Measurements from ENCODE around the gene SH3PXD2B. TPM values are rescaled to one million over a fixed set of nuclear protein-coding genes. Genes with fewer than 3 reads are reported as not detected.
A peak's percentile ranks its signal among the peaks of the same experiment; 100 is the strongest.

Gene SH3PXD2B
- total and polyA plus RNA-seq, 2 of the 4 experiments (the other 2 are of a cell fraction), result 8.2 to 14.4 TPM

GRCh38 chr5:172438319-172438668 lies 16.0 kb downstream of the SH3PXD2B start:
- Histone ChIP-seq H3K9me3 (ENCODE audit: control insufficient read depth, insufficient read depth, low read length) (no peaks in the 10 kb centered on the region), H3K4me3 (ENCODE audit: insufficient read depth, low read depth, low read length) (no peak overlapping the region), H2AFZ (replicated peaks; ENCODE audit: low read length, poor library complexity) (no peak overlapping the region), H3K18ac (ENCODE audit: low read depth, low read length) (no peak overlapping the region; the same call in 1 of the 2 replicates), H3K79me1 (ENCODE audit: low read depth in 1 of 2, low read length in 2 of 2) (peaks cover 24 to 84% of the 10 kb centered on the region in 2 experiments), H3K27me3 (ENCODE audit: control insufficient read depth, insufficient read depth, low read length) (no peaks in the 10 kb centered on the region), H2AK9ac (replicated peaks; ENCODE audit: low read depth, low read length, poor library complexity) (peak overlapping the region; percentile 10), H2BK120ac (ENCODE audit: low read depth, low read length) (no peak overlapping the region), H3K27ac (ENCODE audit: insufficient read depth, low read length) (no peak overlapping the region), H2BK20ac (ENCODE audit: low read depth, low read length) (no peak overlapping the region), H3K4me2 (ENCODE audit: low read depth, low read length) (no peak overlapping the region), H3K9me1 (ENCODE audit: insufficient read depth, low read length) (peaks cover 20% of the 10 kb centered on the region), H3K14ac (replicated peaks; ENCODE audit: low read depth, low read length) (no peak overlapping the region), H2BK5ac (ENCODE audit: low read depth, low read length, poor library complexity, severe bottlenecking) (no peak overlapping the region), H3K4me1 (ENCODE audit: control insufficient read depth, insufficient read depth, low read length) (peaks cover 23% of the 10 kb centered on the region), H3K9ac (ENCODE audit: low read depth, low read length) (no peak overlapping the region), H3K56ac (ENCODE audit: extremely low read depth, insufficient read depth, low read length) (no peak overlapping the region), H2AK5ac (ENCODE audit: low read depth, low read length) (0 out of 2 replicates have a peak overlapping the region, but pooled peaks have one; percentile 7), H3K36me3 (ENCODE audit: control insufficient read depth, insufficient read depth, low read length) (peaks cover 22% of the 10 kb centered on the region; the same call in 1 of the 2 replicates), H4K91ac (ENCODE audit: insufficient read depth, low read depth, low read length) (no peak overlapping the region), H4K20me1 (ENCODE audit: insufficient read depth, low read length) (peaks cover 89% of the 10 kb centered on the region), H2BK15ac (ENCODE audit: low read depth, low read length) (no peak overlapping the region), H4K5ac (ENCODE audit: low read depth, low read length) (no peak overlapping the region), H3K23ac (ENCODE audit: low read depth, low read length) (no peak overlapping the region), H4K8ac (ENCODE audit: low read depth in 2 of 2, low read length in 2 of 2) (no peak overlapping the region), H3K4ac (ENCODE audit: low read depth, low read length) (no peak overlapping the region)
- 77% methylated on average over 4 of the region's 6 CpGs; no CpG with 5 or more reads in 1 of the 2 experiments for WGBS, 2 experiments (ENCODE audit: extremely low coverage in 2 of 2, insufficient read length in 1 of 2)
- TF ChIP-seq RAD21 (IDR thresholded peaks at IDR 0.05; ENCODE audit: low read length) (no peak), MXI1 (IDR thresholded peaks at IDR 0.05; ENCODE audit: borderline replicate concordance, low read depth, low read length) (no peak), ELK1 (IDR thresholded peaks at IDR 0.05; ENCODE audit: borderline replicate concordance, low read depth, low read length) (no peak), MAFK (IDR thresholded peaks at IDR 0.05; ENCODE audit: low read depth, low read length) (no peak), MAZ (IDR thresholded peaks at IDR 0.05; ENCODE audit: borderline replicate concordance, low read depth, low read length) (no peak), BHLHE40 (IDR thresholded peaks at IDR 0.05; ENCODE audit: low read depth, low read length) (no peak), RCOR1 (IDR thresholded peaks at IDR 0.05; ENCODE audit: insufficient replicate concordance, low read length) (no peak), NFE2L2 (IDR thresholded peaks at IDR 0.05; ENCODE audit: low read depth, low read length) (no peak), POLR2A (IDR thresholded peaks at IDR 0.05; ENCODE audit: low read depth, low read length) (no peak), SMC3 (IDR thresholded peaks at IDR 0.05; ENCODE audit: low read depth, low read length) (no peak), CHD1 (IDR thresholded peaks at IDR 0.05; ENCODE audit: low read depth, low read length) (no peak), CEBPB (IDR thresholded peaks at IDR 0.05; ENCODE audit: low read depth, low read length) (no peak), RFX5 (IDR thresholded peaks at IDR 0.05; ENCODE audit: low read depth, low read length) (no peak), FOS (IDR thresholded peaks at IDR 0.05; ENCODE audit: low read depth, low read length) (no peak)
- TF ChIP-seq, protein P1, sequence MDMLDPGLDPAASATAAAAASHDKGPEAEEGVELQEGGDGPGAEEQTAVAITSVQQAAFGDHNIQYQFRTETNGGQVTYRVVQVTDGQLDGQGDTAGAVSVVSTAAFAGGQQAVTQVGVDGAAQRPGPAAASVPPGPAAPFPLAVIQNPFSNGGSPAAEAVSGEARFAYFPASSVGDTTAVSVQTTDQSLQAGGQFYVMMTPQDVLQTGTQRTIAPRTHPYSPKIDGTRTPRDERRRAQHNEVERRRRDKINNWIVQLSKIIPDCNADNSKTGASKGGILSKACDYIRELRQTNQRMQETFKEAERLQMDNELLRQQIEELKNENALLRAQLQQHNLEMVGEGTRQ (IDR thresholded peaks at IDR 0.05; ENCODE audit: low read depth, low read length), result no peak
- TF ChIP-seq, protein P2, sequence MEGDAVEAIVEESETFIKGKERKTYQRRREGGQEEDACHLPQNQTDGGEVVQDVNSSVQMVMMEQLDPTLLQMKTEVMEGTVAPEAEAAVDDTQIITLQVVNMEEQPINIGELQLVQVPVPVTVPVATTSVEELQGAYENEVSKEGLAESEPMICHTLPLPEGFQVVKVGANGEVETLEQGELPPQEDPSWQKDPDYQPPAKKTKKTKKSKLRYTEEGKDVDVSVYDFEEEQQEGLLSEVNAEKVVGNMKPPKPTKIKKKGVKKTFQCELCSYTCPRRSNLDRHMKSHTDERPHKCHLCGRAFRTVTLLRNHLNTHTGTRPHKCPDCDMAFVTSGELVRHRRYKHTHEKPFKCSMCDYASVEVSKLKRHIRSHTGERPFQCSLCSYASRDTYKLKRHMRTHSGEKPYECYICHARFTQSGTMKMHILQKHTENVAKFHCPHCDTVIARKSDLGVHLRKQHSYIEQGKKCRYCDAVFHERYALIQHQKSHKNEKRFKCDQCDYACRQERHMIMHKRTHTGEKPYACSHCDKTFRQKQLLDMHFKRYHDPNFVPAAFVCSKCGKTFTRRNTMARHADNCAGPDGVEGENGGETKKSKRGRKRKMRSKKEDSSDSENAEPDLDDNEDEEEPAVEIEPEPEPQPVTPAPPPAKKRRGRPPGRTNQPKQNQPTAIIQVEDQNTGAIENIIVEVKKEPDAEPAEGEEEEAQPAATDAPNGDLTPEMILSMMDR (conservative IDR thresholded peaks at IDR 0.05; ENCODE audit: low read depth, low read length), result no peak
- ChIA-PET POLR2A (ENCODE audit: unreplicated experiment) (interaction anchor here (0.6 kb wide), 1 partner anchor 10 kb away, joined by 3 read pairs; no protein-coding TSS in a partner anchor), CTCF (interaction anchor here (0.9 to 1.5 kb wide), 2 partner anchors 12 to 14 kb away, joined by 3 read pairs; no protein-coding TSS in a partner anchor)
- intact Hi-C loops (cut with micrococcal nuclease) (no loop called here), dilution Hi-C loops (cut with HindIII; ENCODE audit: low sequenced_read_pairs, unreplicated experiment) (no loop called here), in situ Hi-C loops (cut with MboI; ENCODE audit: low sequenced_read_pairs) (no loop called here)
- DNase-seq (no peak), ATAC-seq (ENCODE audit: low read depth) (no peak)
- BruUV-seq (replicated peaks), result no TSS peak

All from IMR-90 (cell line).